ENCODE results near the gene FITM2. TPM values are rescaled to one million over a fixed set of nuclear protein-coding genes. Genes with fewer than 3 reads are reported as not detected.

FITM2 gene
- total RNA-seq, 2 experiments from 2014 or later: 1.7 to 2.1 TPM

- intact Hi-C loops (cut with micrococcal nuclease): loop anchor here (5.0 kb wide), 1 partner anchor 55 kb away; no protein-coding TSS in a partner anchor
- CTCF ChIA-PET: interaction anchor here (0.6 to 1.2 kb wide), 4 partner anchors 16 to 57 kb away, joined by 3 to 6 read pairs (median 4); no protein-coding TSS in a partner anchor
Observed at GRCh38 chr20:44271915-44272663, 38.9 kb downstream of the FITM2 start.

DNA sequence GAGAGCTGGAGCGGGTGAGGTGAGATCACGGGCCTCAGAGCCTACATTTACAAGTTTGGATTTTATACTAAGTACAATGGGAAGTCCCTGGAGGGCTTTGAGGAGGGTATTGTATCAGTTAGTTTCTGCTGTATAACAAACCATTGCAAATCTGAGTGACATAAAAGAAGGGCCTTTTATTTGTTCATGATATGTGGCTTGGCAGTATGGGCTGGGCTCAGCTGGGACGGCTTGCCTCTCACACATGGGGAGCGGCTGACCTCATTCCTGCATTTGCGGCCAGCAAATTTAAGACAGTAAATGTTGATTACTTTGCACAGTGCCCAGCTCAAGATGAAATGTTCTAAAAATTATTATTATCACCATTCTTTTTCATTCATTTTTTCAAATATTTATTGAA, 42.2 kb downstream of the FITM2 start:
- DNase-seq: no peak
- CTCF ChIA-PET: no interaction called here
- peaks cover 1% of the 10 kb centered on the region for H3K36me3 Mint-ChIP-seq (ENCODE audit: low read depth)
- H3K27ac Mint-ChIP-seq: no peak overlapping the region
- no peaks in the 10 kb centered on the region for H3K27me3 Mint-ChIP-seq (ENCODE audit: low read depth)
- H3K4me3 Mint-ChIP-seq: no peak overlapping the region
- H3K9me3 Mint-ChIP-seq: no peaks in the 10 kb centered on the region
- intact Hi-C loops (cut with micrococcal nuclease): no loop called here
- no peaks in the 10 kb centered on the region for H3K4me1 Mint-ChIP-seq (ENCODE audit: low read depth)

More at GRCh38 chr20:44271915-44272663, 38.9 kb downstream of the FITM2 start:
- peak; percentile 24 for DNase-seq
- Mint-ChIP-seq H3K27ac (no peak overlapping the region), H3K4me3 (no peak overlapping the region), H3K27me3 (ENCODE audit: low read depth) (no peaks in the 10 kb centered on the region), H3K36me3 (ENCODE audit: low read depth) (peaks cover 1% of the 10 kb centered on the region), H3K9me3 (no peaks in the 10 kb centered on the region), H3K4me1 (ENCODE audit: low read depth) (no peaks in the 10 kb centered on the region)

- CTCF ChIA-PET: interaction anchor here (1.6 kb wide), 1 partner anchor 47 kb away, joined by 4 read pairs; the partner anchor contains the start of gene FITM2
- Mint-ChIP-seq H3K27me3 (ENCODE audit: low read depth) (no peaks in the 10 kb centered on the region), H3K27ac (no peak overlapping the region), H3K4me1 (ENCODE audit: low read depth) (no peaks in the 10 kb centered on the region), H3K4me3 (no peak overlapping the region), H3K9me3 (no peaks in the 10 kb centered on the region), H3K36me3 (ENCODE audit: low read depth) (no peaks in the 10 kb centered on the region)
- intact Hi-C loops (cut with micrococcal nuclease): no loop called here
- peak; percentile 23 for DNase-seq
Observed at GRCh38 chr20:44264287-44264686, 46.7 kb downstream of the FITM2 start.

DNA sequence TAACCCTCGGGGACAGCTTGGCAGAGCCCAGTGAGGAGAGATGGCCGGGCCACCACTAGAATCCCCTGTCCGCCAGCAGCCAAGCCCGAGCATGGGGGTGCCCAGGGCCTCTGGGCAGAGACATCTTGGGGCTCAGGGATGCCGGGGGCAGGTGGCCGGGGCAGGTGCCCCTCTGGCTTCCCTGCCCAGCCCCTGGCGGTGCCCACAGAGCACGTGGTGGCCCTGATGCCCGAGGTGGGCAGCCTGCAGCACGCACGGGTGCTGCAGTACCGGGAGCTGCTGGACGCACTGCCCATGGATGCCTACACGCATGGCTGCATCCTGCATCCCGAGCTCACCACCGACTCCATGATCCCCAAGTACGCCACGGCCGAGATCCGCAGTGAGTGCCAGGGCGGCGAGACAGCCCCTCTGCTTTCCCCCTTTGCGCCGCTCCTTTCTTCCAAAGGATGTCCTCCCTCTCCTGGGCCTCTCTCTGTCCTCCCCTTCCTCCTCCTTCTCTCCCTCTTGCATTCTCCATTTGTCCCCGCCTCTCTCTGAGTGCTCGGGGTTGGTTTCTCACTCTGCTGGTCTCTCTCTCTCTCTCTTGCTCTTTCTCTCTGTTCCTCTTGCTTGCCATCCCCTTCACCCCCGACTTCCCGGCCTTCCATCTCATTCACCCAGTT, 52.6 kb downstream of the FITM2 start:
- Mint-ChIP-seq H3K9me3 (no peaks in the 10 kb centered on the region), H3K4me3 (no peak overlapping the region), H3K27ac (no peak overlapping the region), H3K36me3 (ENCODE audit: low read depth) (no peaks in the 10 kb centered on the region), H3K27me3 (ENCODE audit: low read depth) (no peaks in the 10 kb centered on the region), H3K4me1 (ENCODE audit: low read depth) (no peaks in the 10 kb centered on the region)
- CTCF ChIA-PET: no interaction called here
- intact Hi-C loops (cut with micrococcal nuclease): no loop called here
- no peak for DNase-seq

- H3K27ac Mint-ChIP-seq: no peak overlapping the region
- H3K9me3 Mint-ChIP-seq: no peaks in the 10 kb centered on the region
- no peaks in the 10 kb centered on the region for H3K27me3 Mint-ChIP-seq (ENCODE audit: low read depth)
- CTCF ChIA-PET: interaction anchor here (1.5 kb wide), 1 partner anchor 15 kb away, joined by 3 read pairs; no protein-coding TSS in a partner anchor
- intact Hi-C loops (cut with micrococcal nuclease): no loop called here
- H3K4me3 Mint-ChIP-seq: no peak overlapping the region
- H3K4me1 Mint-ChIP-seq (ENCODE audit: low read depth): no peaks in the 10 kb centered on the region
- no peak for DNase-seq
- no peaks in the 10 kb centered on the region for H3K36me3 Mint-ChIP-seq (ENCODE audit: low read depth)
Observed at GRCh38 chr20:44256961-44257360, 54.0 kb downstream of the FITM2 start.

DNA sequence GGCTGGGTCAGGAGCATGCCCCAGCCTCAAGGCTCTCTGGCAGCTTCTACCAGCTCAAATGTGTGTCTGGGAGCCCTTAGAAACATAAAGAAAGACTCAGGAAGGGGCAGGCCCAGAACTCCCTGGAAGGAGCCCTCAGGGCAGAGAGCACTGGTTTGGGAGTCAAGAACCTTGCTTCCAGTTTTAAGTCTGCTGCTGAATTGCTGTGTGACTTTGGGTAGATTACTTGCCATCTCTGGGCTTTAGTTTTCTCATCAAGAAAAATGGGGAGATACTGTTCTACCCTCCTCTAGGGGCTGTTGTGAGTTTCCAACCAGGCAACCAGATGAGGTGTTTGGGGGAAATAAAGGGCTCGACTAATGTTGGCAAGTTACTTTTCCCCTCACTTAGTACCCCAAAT, 55.1 kb downstream of the FITM2 start:
- no peaks in the 10 kb centered on the region for H3K36me3 Mint-ChIP-seq (ENCODE audit: low read depth)
- CTCF ChIA-PET: interaction anchor here (0.7 to 1.5 kb wide), 3 partner anchors 16 to 216 kb away, joined by 3 read pairs; no protein-coding TSS in a partner anchor

GRCh38 chr20:44254073-44254472, 56.9 kb downstream of the FITM2 start:
- DNase-seq: no peak
- intact Hi-C loops (cut with micrococcal nuclease): no loop called here
- H3K4me3 Mint-ChIP-seq: no peak overlapping the region
- peaks cover 3% of the 10 kb centered on the region for H3K27me3 Mint-ChIP-seq (ENCODE audit: low read depth)
- CTCF ChIA-PET: interaction anchor here (0.7 kb wide), 1 partner anchor 36 kb away, joined by 5 read pairs; no protein-coding TSS in a partner anchor
- H3K36me3 Mint-ChIP-seq (ENCODE audit: low read depth): no peaks in the 10 kb centered on the region
- H3K27ac Mint-ChIP-seq: no peak overlapping the region
- no peaks in the 10 kb centered on the region for H3K9me3 Mint-ChIP-seq
- H3K4me1 Mint-ChIP-seq (ENCODE audit: low read depth): no peaks in the 10 kb centered on the region

More for the DNA sequence above, 55.1 kb downstream of the FITM2 start:
- Mint-ChIP-seq H3K27ac (no peak overlapping the region), H3K4me3 (no peak overlapping the region), H3K27me3 (ENCODE audit: low read depth) (no peaks in the 10 kb centered on the region), H3K4me1 (ENCODE audit: low read depth) (no peaks in the 10 kb centered on the region), H3K9me3 (no peaks in the 10 kb centered on the region)
- intact Hi-C loops (cut with micrococcal nuclease): no loop called here
- DNase-seq: no peak

- Mint-ChIP-seq H3K27me3 (ENCODE audit: low read depth) (peaks cover 5% of the 10 kb centered on the region), H3K4me1 (ENCODE audit: low read depth) (no peaks in the 10 kb centered on the region), H3K4me3 (no peak overlapping the region), H3K36me3 (ENCODE audit: low read depth) (no peaks in the 10 kb centered on the region), H3K27ac (no peak overlapping the region), H3K9me3 (no peaks in the 10 kb centered on the region)
- CTCF ChIA-PET: no interaction called here
- DNase-seq: no peak
- intact Hi-C loops (cut with micrococcal nuclease): no loop called here
Observed at GRCh38 chr20:44253528-44253927, 57.5 kb downstream of the FITM2 start.

Other genes starting within 250 kb of the FITM2 start
- not detected for gene JPH2, start 124.0 kb downstream of the FITM2 start, total RNA-seq
- 10 to 100 TPM; 27.7 to 28.4 TPM for gene OSER1, start 100.4 kb downstream of the FITM2 start, total RNA-seq
- gene GDAP1L1, start 63.9 kb downstream of the FITM2 start, total RNA-seq: under 1 TPM; 0.27 to 0.50 TPM
- not detected for gene R3HDML, start 25.8 kb upstream of the FITM2 start, total RNA-seq
- gene HNF4A, start 44.5 kb upstream of the FITM2 start, total RNA-seq: not detected
- gene TTPAL, start 164.7 kb upstream of the FITM2 start, total RNA-seq: 10 to 100 TPM; 10.8 to 11.5 TPM
- 10 to 100 TPM; 48.7 to 50.2 TPM for gene SERINC3, start 210.9 kb upstream of the FITM2 start, total RNA-seq